Esophagus squamous epithelium (tissue), 5 donors: ENCODE data around the gene PFKFB4. TPM values are rescaled to one million over a fixed set of nuclear protein-coding genes. Genes with fewer than 3 reads are reported as not detected.

Experiments
- DNase-seq: peaks from one replicate; lab custom pipeline; 2025; lab: John Stamatoyannopoulos, UW
- H3K27ac ChIP-seq, 4 donors: fragments of 200-600 bp; sonication (generic); one replicate each; pipeline ENCODE4 v1.5.1; 2016 to 2019; ENCODE audit warnings: mild to moderate bottlenecking in 1 of 4
- H3K27me3 ChIP-seq, 4 donors: fragments of 200-600 bp; sonication (generic); 1 replicate in 3 of 4; 2 replicates in 1 of 4; pipeline versions ENCODE4 v1.5.1 to v1.6.0; 2017 to 2021; ENCODE audit warnings: antibody characterized with exemption in 1 of 4
- H3K36me3 ChIP-seq, 3 donors: fragments of 200-600 bp; sonication (generic); one replicate each; pipeline ENCODE4 v1.5.1; 2016 to 2019
- H3K4me1 ChIP-seq, 3 donors: fragments of 200-600 bp; sonication (generic); one replicate each; pipeline ENCODE4 v1.5.1; 2017 to 2019
- H3K4me3 ChIP-seq, 4 donors: fragments of 200-600 bp; sonication (generic); 1 replicate in 3 of 4; 2 replicates in 1 of 4; pipeline ENCODE4 v1.5.1; 2016 to 2019; ENCODE audit warnings: mild to moderate bottlenecking in 2 of 4, moderate library complexity in 1 of 4
- H3K9me3 ChIP-seq, 3 donors: fragments of 200-600 bp; sonication (generic); one replicate each; pipeline ENCODE4 v1.5.1; 2016 to 2019
- POLR2A ChIP-seq, 4 donors: fragments of 450-650 bp; IDR thresholded peaks; one replicate each; pipeline ENCODE4 v1.6.1; 2017; ENCODE audit warnings: antibody characterized with exemption in 4 of 4, mild to moderate bottlenecking in 4 of 4, moderate library complexity in 3 of 4
- WGBS, 2 donors: methylation state at CpG; one replicate each; pipeline ENCODE4 v1.1.5; 2018; 5-methylcytosine and 5-hydroxymethylcytosine counted together
- intact Hi-C: fragments of 100-400 bp; cut with DNase I; formaldehyde crosslinking; loops from one replicate; pipeline ENCODE4 v1.15.0; 2022
- total RNA-seq, 4 donors: library from RNA; depleted of rRNA; stranded (reverse); fragments of >200 nt; gene quantifications; one replicate each; pipeline ENCODE4 v1.1.0, GENCODE V29; 2016
- TF ChIP-seq, protein P1 (sequence below), 6 experiments: fragments of 450-650 bp in 4 of 6; fragments of 200-600 bp in 2 of 6; sonication (generic) in 2 of 6; IDR thresholded peaks; one replicate each; pipeline ENCODE4 v1.5.1; 2016 to 2019; ENCODE audit warnings: antibody characterized with exemption in 6 of 6, mild to moderate bottlenecking in 4 of 6, moderate library complexity in 4 of 6
- donor health status: DM: yes; HTN: yes; CAD: no.

The PFKFB4 gene
- total RNA-seq, 4 donors from 2014 or later = 6.7 to 10.2 (median 8.0) TPM

DNA sequence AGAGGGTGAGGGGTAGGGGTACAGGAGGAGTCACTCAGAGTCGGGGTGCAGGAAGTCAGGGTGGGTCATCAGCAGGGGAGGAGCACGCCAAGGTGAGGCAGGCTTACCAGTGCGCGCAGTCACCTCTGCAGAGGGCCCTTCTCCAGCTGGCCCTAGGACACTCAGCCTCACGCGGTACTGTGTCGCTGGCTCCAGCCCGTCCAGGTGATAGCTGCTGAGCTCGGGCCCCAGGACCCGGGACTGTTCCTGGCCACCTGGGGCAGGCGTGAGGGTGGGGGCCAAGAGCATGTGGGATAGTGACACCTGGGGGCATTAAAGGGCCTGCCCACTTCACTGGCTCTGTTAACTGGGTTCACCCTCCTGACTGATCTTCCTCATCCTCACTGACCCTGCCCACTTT lies 31.1 kb upstream of the PFKFB4 start:
- no peak for DNase-seq
- TF ChIP-seq, protein P1, sequence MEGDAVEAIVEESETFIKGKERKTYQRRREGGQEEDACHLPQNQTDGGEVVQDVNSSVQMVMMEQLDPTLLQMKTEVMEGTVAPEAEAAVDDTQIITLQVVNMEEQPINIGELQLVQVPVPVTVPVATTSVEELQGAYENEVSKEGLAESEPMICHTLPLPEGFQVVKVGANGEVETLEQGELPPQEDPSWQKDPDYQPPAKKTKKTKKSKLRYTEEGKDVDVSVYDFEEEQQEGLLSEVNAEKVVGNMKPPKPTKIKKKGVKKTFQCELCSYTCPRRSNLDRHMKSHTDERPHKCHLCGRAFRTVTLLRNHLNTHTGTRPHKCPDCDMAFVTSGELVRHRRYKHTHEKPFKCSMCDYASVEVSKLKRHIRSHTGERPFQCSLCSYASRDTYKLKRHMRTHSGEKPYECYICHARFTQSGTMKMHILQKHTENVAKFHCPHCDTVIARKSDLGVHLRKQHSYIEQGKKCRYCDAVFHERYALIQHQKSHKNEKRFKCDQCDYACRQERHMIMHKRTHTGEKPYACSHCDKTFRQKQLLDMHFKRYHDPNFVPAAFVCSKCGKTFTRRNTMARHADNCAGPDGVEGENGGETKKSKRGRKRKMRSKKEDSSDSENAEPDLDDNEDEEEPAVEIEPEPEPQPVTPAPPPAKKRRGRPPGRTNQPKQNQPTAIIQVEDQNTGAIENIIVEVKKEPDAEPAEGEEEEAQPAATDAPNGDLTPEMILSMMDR (IDR thresholded peaks at IDR 0.05) = no peak
- intact Hi-C loops = no loop called here
- 86 to 100% methylated on average over 4 to 11 of the region's 11 CpGs for WGBS, 2 donors
- no peaks in the 10 kb centered on the region for H3K9me3 ChIP-seq
- peaks cover 4 to 91% (median 11%) of the 10 kb centered on the region in 3 donors for H3K36me3 ChIP-seq
- H3K4me1 ChIP-seq = peaks cover 0 to 16% (median 0%) of the 10 kb centered on the region in 3 donors
- no peak overlapping the region for H3K4me3 ChIP-seq
- H3K27me3 ChIP-seq = peaks cover 0 to under 1% (median 0%) of the 10 kb centered on the region in 4 donors
- no peak overlapping the region for H3K27ac ChIP-seq

- Histone ChIP-seq H3K9me3 (no peaks in the 10 kb centered on the region), H3K36me3 (peaks cover 4 to 96% (median 11%) of the 10 kb centered on the region in 3 donors), H3K4me1 (no peaks in the 10 kb centered on the region), H3K4me3 (no peak overlapping the region), H3K27ac (no peak overlapping the region), H3K27me3 (no peaks in the 10 kb centered on the region)
- 79 to 90% methylated on average over 2 to 3 of the region's 8 CpGs for WGBS, 2 donors
- TF ChIP-seq POLR2A (IDR thresholded peaks at IDR 0.05) = no peak
- TF ChIP-seq, protein P1 (IDR thresholded peaks at IDR 0.05) = no peak
- intact Hi-C loops = no loop called here
- DNase-seq = no peak
Measured at GRCh38 chr3:48585411-48585810, 28.8 kb upstream of the PFKFB4 start.

DNA sequence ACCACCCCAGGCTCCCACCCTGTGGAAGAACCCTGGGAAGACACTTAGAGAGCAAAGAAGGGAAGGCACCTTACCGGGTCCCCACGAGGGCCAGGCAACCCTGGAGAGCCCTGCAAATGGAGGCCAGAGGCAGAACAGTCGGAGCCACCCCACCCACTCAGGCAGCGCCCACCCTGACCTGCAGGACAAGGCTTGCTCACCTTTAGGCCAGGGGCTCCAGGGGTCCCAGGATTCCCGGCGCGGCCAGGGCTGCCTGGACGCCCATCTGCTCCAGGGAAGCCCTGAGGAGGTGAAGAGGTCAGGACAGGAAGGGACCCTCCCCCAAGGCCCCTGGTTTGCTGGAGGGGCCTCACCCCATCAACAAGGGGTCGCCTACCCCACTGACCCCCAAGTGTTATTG lies 28.2 kb upstream of the PFKFB4 start:
- WGBS, 2 donors = 70% methylated on average over 2 of the region's 9 CpGs; no CpG with 5 or more reads in 1 of the 2 donors
- intact Hi-C loops = no loop called here

GRCh38 chr3:48581621-48582481 lies 25.2 kb upstream of the PFKFB4 start:
- no peaks in the 10 kb centered on the region for H3K9me3 ChIP-seq
- WGBS, 2 donors = 83 to 96% methylated on average over 2 to 5 of the region's 14 CpGs
- H3K4me3 ChIP-seq = no peak overlapping the region
- no peak for DNase-seq
- H3K36me3 ChIP-seq = peaks cover 4 to 97% (median 7%) of the 10 kb centered on the region in 3 donors
- no peak overlapping the region for H3K27ac ChIP-seq
- H3K27me3 ChIP-seq = no peaks in the 10 kb centered on the region
- TF ChIP-seq POLR2A (IDR thresholded peaks at IDR 0.05) = no peak
- TF ChIP-seq, protein P1 (IDR thresholded peaks at IDR 0.05) = no peak
- intact Hi-C loops = no loop called here
- H3K4me1 ChIP-seq = peaks cover 0 to 5% (median 0%) of the 10 kb centered on the region in 3 donors

More for the DNA sequence above, 28.2 kb upstream of the PFKFB4 start:
- Histone ChIP-seq H3K36me3 (peaks cover 4 to 100% (median 11%) of the 10 kb centered on the region in 3 donors), H3K4me1 (no peaks in the 10 kb centered on the region), H3K27me3 (no peaks in the 10 kb centered on the region), H3K4me3 (no peak overlapping the region), H3K27ac (no peak overlapping the region), H3K9me3 (no peaks in the 10 kb centered on the region)
- no peak for DNase-seq
- TF ChIP-seq, protein P1 (IDR thresholded peaks at IDR 0.05) = no peak
- TF ChIP-seq POLR2A (IDR thresholded peaks at IDR 0.05) = no peak

- Histone ChIP-seq H3K4me3 (no peak overlapping the region), H3K27ac (no peak overlapping the region), H3K9me3 (no peaks in the 10 kb centered on the region), H3K27me3 (no peaks in the 10 kb centered on the region), H3K4me1 (peaks cover 0 to 5% (median 0%) of the 10 kb centered on the region in 3 donors), H3K36me3 (peaks cover 0 to 97% (median 0%) of the 10 kb centered on the region in 3 donors)
- intact Hi-C loops = no loop called here
- WGBS, 2 donors = 77 to 90% methylated on average over 2 of the region's 4 CpGs
- DNase-seq = no peak
- TF ChIP-seq, protein P1 (IDR thresholded peaks at IDR 0.05) = no peak
- no peak for TF ChIP-seq POLR2A (IDR thresholded peaks at IDR 0.05)
Measured at GRCh38 chr3:48576647-48577046, 20.0 kb upstream of the PFKFB4 start.
